ENCODE data around the gene CRYL1.

CRYL1 gene

DNA sequence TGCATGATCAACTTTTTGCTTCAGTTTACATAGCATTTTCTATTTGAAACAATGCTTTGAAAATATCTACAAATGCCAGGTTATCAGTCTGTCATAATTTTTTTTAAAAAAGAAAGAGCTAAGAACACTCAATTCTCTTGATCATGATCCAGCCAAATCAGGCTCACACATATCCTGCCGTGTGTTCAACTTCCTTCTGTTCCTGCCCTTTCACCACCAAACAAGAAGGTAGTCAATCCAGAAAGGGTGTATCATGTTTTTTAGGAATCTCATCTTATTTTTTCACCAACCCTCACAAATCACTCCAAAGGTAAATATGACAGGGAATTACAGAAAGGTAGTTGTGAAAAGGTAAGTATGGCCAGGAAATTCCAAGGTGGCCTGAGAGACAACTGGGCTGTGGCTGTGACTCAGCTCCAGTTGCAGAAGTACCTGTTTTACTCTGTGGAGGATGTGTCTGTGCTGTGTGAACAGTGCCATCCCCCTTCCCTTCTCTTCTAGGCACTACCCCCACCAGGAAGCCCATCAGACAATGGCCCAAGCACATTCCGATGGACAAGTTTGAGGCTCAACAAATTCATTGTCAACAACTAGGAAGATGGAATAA is 154.7 kb downstream of the CRYL1 start:
- DNase-seq (ENCODE audit: low read depth) = no peak
- TF ChIP-seq, protein P1, sequence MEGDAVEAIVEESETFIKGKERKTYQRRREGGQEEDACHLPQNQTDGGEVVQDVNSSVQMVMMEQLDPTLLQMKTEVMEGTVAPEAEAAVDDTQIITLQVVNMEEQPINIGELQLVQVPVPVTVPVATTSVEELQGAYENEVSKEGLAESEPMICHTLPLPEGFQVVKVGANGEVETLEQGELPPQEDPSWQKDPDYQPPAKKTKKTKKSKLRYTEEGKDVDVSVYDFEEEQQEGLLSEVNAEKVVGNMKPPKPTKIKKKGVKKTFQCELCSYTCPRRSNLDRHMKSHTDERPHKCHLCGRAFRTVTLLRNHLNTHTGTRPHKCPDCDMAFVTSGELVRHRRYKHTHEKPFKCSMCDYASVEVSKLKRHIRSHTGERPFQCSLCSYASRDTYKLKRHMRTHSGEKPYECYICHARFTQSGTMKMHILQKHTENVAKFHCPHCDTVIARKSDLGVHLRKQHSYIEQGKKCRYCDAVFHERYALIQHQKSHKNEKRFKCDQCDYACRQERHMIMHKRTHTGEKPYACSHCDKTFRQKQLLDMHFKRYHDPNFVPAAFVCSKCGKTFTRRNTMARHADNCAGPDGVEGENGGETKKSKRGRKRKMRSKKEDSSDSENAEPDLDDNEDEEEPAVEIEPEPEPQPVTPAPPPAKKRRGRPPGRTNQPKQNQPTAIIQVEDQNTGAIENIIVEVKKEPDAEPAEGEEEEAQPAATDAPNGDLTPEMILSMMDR (IDR thresholded peaks at IDR 0.05; ENCODE audit: low read length, missing control alignments) = no peak
- no peak overlapping the region for H3K4me3 ChIP-seq (replicated peaks; ENCODE audit: low read depth, low read length)

DNA sequence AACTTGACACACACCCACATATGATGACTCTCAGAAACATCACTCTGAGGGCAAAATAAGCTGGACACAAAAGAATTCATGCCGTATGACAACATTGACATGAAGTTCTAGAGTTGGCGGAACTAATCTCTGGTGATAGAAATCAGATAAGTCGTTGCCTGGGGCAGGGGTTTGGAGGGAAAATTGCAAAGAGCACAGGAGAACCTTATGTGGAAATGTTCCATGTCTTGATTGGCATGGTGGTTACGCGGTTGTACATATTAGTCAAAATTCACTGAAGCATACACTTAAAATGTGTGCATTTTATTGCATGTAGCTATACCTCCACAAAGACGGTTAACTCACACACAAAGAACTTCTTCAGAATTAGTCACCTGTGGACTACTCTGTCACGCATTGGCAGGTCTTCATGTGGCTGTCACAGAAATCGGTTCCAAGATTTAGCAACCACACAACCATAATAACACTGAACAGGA is 155.7 kb downstream of the CRYL1 start:
- no peak overlapping the region for H3K4me3 ChIP-seq (replicated peaks; ENCODE audit: low read depth, low read length)
- DNase-seq (ENCODE audit: low read depth) = no peak
- TF ChIP-seq, protein P1 (IDR thresholded peaks at IDR 0.05; ENCODE audit: low read length, missing control alignments) = no peak

DNA sequence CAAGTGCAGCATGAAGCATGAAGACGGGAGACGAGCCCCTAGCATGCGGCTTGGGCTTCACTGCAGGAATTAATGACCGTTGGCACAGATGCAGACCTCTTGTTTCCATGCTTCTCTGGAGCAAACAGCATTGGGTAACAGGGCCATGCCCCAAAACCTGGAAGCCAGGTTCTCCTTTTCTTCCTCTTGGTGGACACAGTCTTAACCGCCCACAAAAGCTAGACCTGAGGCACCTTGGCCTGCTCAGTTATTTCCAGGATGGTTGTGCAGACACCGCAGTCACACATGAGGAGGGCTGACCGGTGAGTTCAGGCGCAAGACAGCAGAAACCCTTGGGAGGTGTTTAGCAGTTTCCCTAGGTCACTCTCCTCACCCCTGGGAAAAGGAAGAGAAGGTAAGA is 159.6 kb downstream of the CRYL1 start:
- TF ChIP-seq, protein P1 (IDR thresholded peaks at IDR 0.05; ENCODE audit: low read length, missing control alignments) = no peak
- DNase-seq (ENCODE audit: low read depth) = no peak
- no peak overlapping the region for H3K4me3 ChIP-seq (replicated peaks; ENCODE audit: low read depth, low read length)

DNA sequence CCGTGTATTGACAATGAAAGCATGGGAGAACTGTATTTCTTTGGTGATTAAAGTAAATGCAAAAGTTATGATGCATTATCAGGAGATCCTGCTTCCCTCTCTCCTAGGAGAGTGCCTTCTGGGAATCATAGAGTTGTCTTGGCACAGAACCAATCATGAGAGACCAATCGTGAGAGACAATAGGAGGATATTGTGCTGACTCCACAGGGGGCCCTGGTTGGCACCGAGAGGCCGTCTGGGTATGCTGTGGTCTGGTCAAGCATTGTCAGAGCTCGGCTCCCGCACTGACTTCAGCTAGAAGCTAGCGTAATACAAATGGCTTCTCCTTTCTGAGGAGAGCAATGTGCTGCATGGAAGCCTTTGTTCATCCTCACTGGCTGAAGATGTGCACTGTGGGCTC is 162.1 kb downstream of the CRYL1 start:
- TF ChIP-seq, protein P1 (IDR thresholded peaks at IDR 0.05; ENCODE audit: low read length, missing control alignments) = no peak
- no peak overlapping the region for H3K4me3 ChIP-seq (replicated peaks; ENCODE audit: low read depth, low read length)
- peak; percentile 10 for DNase-seq (ENCODE audit: low read depth)

DNA sequence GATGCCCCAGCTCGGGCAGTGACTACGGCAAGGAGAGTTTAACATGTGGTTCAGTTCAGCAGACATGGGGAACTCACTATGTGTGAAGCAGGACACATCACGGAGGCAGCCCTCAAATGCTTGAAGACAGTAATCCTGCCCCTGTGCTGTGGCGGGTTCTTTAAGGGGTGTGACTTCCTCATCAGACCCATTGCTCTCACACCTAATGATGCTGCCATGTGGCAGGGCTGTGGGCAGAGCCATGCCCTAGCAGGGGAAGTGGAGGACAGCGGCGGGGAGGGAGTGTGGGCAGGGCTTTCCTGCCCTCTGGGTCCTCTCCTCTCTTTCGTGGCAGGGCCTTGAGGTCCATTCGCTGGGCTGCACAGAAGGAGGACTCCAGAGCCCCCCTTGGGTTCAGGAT is 162.5 kb downstream of the CRYL1 start:
- DNase-seq (ENCODE audit: low read depth) = no peak
- TF ChIP-seq, protein P1 (IDR thresholded peaks at IDR 0.05; ENCODE audit: low read length, missing control alignments) = no peak
- H3K4me3 ChIP-seq (replicated peaks; ENCODE audit: low read depth, low read length) = no peak overlapping the region

DNA sequence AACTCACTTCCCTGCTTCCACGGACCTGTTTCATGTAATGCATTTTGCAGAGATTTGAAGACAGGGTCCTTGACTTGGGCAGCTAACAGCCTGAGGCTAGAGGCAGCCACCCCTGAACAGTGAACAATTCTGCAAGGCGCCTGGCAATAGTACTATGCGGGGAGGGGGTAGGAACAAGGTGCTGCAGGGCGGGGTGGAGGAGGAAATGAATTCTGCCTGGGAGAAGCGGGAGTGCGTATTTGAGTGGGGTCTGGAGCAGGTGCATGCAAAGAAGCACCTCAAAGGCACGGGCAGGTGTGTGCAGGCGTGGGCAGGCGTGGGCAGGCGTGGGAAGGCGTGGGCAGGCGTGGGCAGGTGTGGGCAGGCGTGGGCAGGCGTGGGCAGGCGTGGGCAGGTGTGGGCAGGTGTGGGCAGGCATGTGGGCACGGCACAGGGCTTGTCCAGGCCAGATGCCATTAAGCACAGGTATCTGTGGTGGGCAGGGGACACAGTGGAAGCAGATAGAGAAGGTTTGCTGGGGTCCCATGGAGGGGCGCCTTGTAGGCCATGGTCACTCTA is 163.1 kb downstream of the CRYL1 start:
- H3K4me3 ChIP-seq (replicated peaks; ENCODE audit: low read depth, low read length) = no peak overlapping the region
- TF ChIP-seq, protein P1 (IDR thresholded peaks at IDR 0.05; ENCODE audit: low read length, missing control alignments) = no peak
- DNase-seq (ENCODE audit: low read depth) = no peak

Data from fibroblast of pulmonary artery (primary cell).